NCI-H1092 (cell line): ENCODE data around the gene DOCK9.

Source experiments
- DNase-seq: peaks from one replicate; lab custom pipeline; 2025; lab: John Stamatoyannopoulos, UW

Gene DOCK9

GRCh38 chr13:98796191-98796590, 181.7 kb downstream of the DOCK9 start:
- no peak for DNase-seq

- no peak for DNase-seq
Measured at GRCh38 chr13:98795220-98795619, 182.6 kb downstream of the DOCK9 start.

GRCh38 chr13:98794498-98794897, 183.4 kb downstream of the DOCK9 start:
- no peak for DNase-seq

GRCh38 chr13:98792785-98793495, 184.9 kb downstream of the DOCK9 start:
- no peak for DNase-seq

GRCh38 chr13:98792321-98792720, 185.5 kb downstream of the DOCK9 start:
- no peak for DNase-seq

- DNase-seq, result no peak
Measured at GRCh38 chr13:98791611-98792010, 186.3 kb downstream of the DOCK9 start.

GRCh38 chr13:98787996-98788395, 189.9 kb downstream of the DOCK9 start:
- DNase-seq, result no peak

GRCh38 chr13:98787173-98787572, 190.7 kb downstream of the DOCK9 start:
- DNase-seq, result no peak

GRCh38 chr13:98786023-98786422, 191.8 kb downstream of the DOCK9 start:
- no peak for DNase-seq

- no peak for DNase-seq
Measured at GRCh38 chr13:98785405-98785804, 192.5 kb downstream of the DOCK9 start.

GRCh38 chr13:98784666-98785065, 193.2 kb downstream of the DOCK9 start:
- no peak for DNase-seq

- no peak for DNase-seq
Measured at GRCh38 chr13:98783856-98784478, 193.9 kb downstream of the DOCK9 start.

GRCh38 chr13:98782654-98783053, 195.2 kb downstream of the DOCK9 start:
- DNase-seq, result no peak

- DNase-seq, result no peak
Measured at GRCh38 chr13:98781905-98782304, 196.0 kb downstream of the DOCK9 start.

GRCh38 chr13:98781470-98781869, 196.4 kb downstream of the DOCK9 start:
- no peak for DNase-seq

- no peak for DNase-seq
Measured at GRCh38 chr13:98781045-98781444, 196.8 kb downstream of the DOCK9 start.

- no peak for DNase-seq
Measured at GRCh38 chr13:98780451-98780850, 197.4 kb downstream of the DOCK9 start.

- DNase-seq, result no peak
Measured at GRCh38 chr13:98779695-98780094, 198.2 kb downstream of the DOCK9 start.

- no peak for DNase-seq
Measured at GRCh38 chr13:98778749-98779148, 199.1 kb downstream of the DOCK9 start.

- DNase-seq, result no peak
Measured at GRCh38 chr13:98776644-98777043, 201.2 kb downstream of the DOCK9 start.

GRCh38 chr13:98775844-98776598, 201.8 kb downstream of the DOCK9 start:
- no peak for DNase-seq

GRCh38 chr13:98775386-98775785, 202.5 kb downstream of the DOCK9 start:
- no peak for DNase-seq

GRCh38 chr13:98774776-98775175, 203.1 kb downstream of the DOCK9 start:
- DNase-seq, result no peak
